GM23338 (cell line): ENCODE results near the gene SCCPDH. TPM values are rescaled to one million over a fixed set of nuclear protein-coding genes. Genes with fewer than 3 reads are reported as not detected.

ENCODE experiments used
- ATAC-seq: fragments of 200-7000 bp; cut with Tn5 transposase; 3 replicates; pipeline ENCODE4 v1.9.1; 2020
- DNase-seq: peaks from one replicate; pipeline ENCODE4 v3.0.0-alpha.2; 2015; ENCODE audit warnings: low spot score
- H2AFZ ChIP-seq: fragments of 200-600 bp; sonication (generic); 2 replicates; pipeline ENCODE4 v1.8.0; 2016; ENCODE audit warnings: antibody characterized with exemption, mild to moderate bottlenecking, moderate library complexity
- H3F3A ChIP-seq: fragments of 200-600 bp; sonication (generic); replicated peaks from 2 replicates; pipeline ENCODE4 v1.8.0; 2017; ENCODE audit warnings: antibody characterized with exemption, mixed run types, low read depth
- H3K27ac ChIP-seq: fragments of 200-600 bp; sonication (generic); 2 replicates; pipeline ENCODE4 v1.6.1; 2016; ENCODE audit warnings: low read depth
- H3K27me3 ChIP-seq: fragments of 200-600 bp; sonication (generic); 2 replicates; pipeline ENCODE4 v1.8.0; 2016; ENCODE audit warnings: mild to moderate bottlenecking, mixed run types, moderate library complexity; ENCODE audit not compliant: insufficient read depth
- H3K36me3 ChIP-seq: fragments of 200-600 bp; sonication (generic); 2 replicates; pipeline ENCODE4 v1.8.0; 2016; ENCODE audit warnings: mild to moderate bottlenecking; ENCODE audit not compliant: insufficient read depth
- H3K4me1 ChIP-seq: fragments of 200-600 bp; sonication (generic); 2 replicates; pipeline ENCODE4 v1.8.0; 2016; ENCODE audit warnings: mild to moderate bottlenecking, moderate library complexity; ENCODE audit not compliant: insufficient read depth
- H3K4me2 ChIP-seq: fragments of 200-600 bp; sonication (generic); 2 replicates; pipeline ENCODE4 v1.7.1; 2017; ENCODE audit warnings: mixed run types
- H3K4me3 ChIP-seq: fragments of 200-600 bp; sonication (generic); 2 replicates; pipeline ENCODE4 v1.6.1; 2016; ENCODE audit warnings: mixed run types
- H3K79me2 ChIP-seq: fragments of 200-600 bp; sonication (generic); replicated peaks from 2 replicates; pipeline ENCODE4 v1.8.0; 2017; ENCODE audit warnings: mild to moderate bottlenecking; ENCODE audit not compliant: insufficient read depth
- H3K9me2 ChIP-seq: fragments of 200-600 bp; sonication (generic); 2 replicates; pipeline ENCODE4 v1.8.0; 2017; ENCODE audit not compliant: insufficient read depth
- H4K20me1 ChIP-seq: fragments of 200-600 bp; sonication (generic); replicated peaks from 2 replicates; pipeline ENCODE4 v1.8.0; 2017; ENCODE audit warnings: mild to moderate bottlenecking; ENCODE audit not compliant: insufficient read depth
- H3K27ac Mint-ChIP-seq: 2 replicates; pipeline ENCODE4 v1.8.0; 2020; ENCODE audit warnings: inconsistent platforms, mild to moderate bottlenecking, moderate library complexity, mixed read lengths
- H3K27me3 Mint-ChIP-seq: 3 replicates; pipeline ENCODE4 v1.8.0; 2022; ENCODE audit warnings: low read depth, mild to moderate bottlenecking, moderate library complexity, mixed read lengths, inconsistent platforms; ENCODE audit not compliant: insufficient read depth, poor library complexity
- H3K36me3 Mint-ChIP-seq: 3 replicates; pipeline ENCODE4 v1.8.0; 2021; ENCODE audit warnings: low read depth, mild to moderate bottlenecking, inconsistent platforms, moderate library complexity, mixed read lengths
- H3K4me1 Mint-ChIP-seq: 3 replicates; pipeline ENCODE4 v1.8.0; 2020; ENCODE audit warnings: mild to moderate bottlenecking, inconsistent platforms, mixed read lengths
- H3K4me3 Mint-ChIP-seq: 3 replicates; pipeline ENCODE4 v1.8.0; 2021; ENCODE audit warnings: moderate library complexity, mild to moderate bottlenecking, inconsistent platforms, mixed read lengths
- H3K9me3 Mint-ChIP-seq: 3 replicates; pipeline ENCODE4 v1.8.0; 2020; ENCODE audit warnings: moderate library complexity, mild to moderate bottlenecking, inconsistent platforms, mixed read lengths
- EZH2phosphoT487 ChIP-seq: fragments of 200-600 bp; sonication (generic); IDR thresholded peaks from one replicate; pipeline ENCODE4 v1.8.1; 2018; ENCODE audit warnings: antibody characterized with exemption; ENCODE audit not compliant: unreplicated experiment
- JUNB ChIP-seq: IDR thresholded peaks from one replicate; pipeline ENCODE4 v1.6.1; 2016; ENCODE audit warnings: antibody characterized with exemption; ENCODE audit not compliant: unreplicated experiment
- NANOG ChIP-seq: IDR thresholded peaks from 2 replicates; pipeline ENCODE4 v1.6.1; 2016; ENCODE audit warnings: antibody characterized with exemption, borderline replicate concordance
- REST ChIP-seq: IDR thresholded peaks from one replicate; pipeline ENCODE4 v1.6.1; 2018; ENCODE audit warnings: antibody characterized with exemption; ENCODE audit not compliant: unreplicated experiment
- ZNF114 ChIP-seq: fragments of 250-450 bp; sonication (Bioruptor Pico); IDR thresholded peaks from 2 replicates; pipeline ENCODE4 v1.5.0; 2020; ENCODE audit warnings: mild to moderate bottlenecking, moderate library complexity
- ZNF331 ChIP-seq: fragments of 250-450 bp; sonication (Bioruptor Pico); IDR thresholded peaks from 2 replicates; pipeline ENCODE4 v1.5.0; 2020; ENCODE audit warnings: low read depth, mild to moderate bottlenecking, moderate library complexity
- polyA plus RNA-seq: library from polyadenylated mRNA; unstranded; fragments of >200 nt; fragmentation: Nextera tagmentation; extraction: Ambion mirVana; gene quantifications from 2 replicates; pipeline ENCODE4 v1.2.1, GENCODE V29; 2016
- total RNA-seq: library from RNA; depleted of rRNA; stranded (reverse); fragments of >200 nt; shearing (Covaris generic); gene quantifications from 2 replicates; pipeline ENCODE4 v1.2.3, GENCODE V29; 2014
- TF ChIP-seq, protein P1 (sequence below), 2 experiments: fragments of 200-600 bp in 1 of 2; sonication (generic) in 1 of 2; conservative IDR thresholded peaks; 2 replicates each; pipeline versions ENCODE4 v1.5.1 to v1.6.1; 2016 to 2017; ENCODE audit warnings: antibody characterized with exemption in 2 of 2, low read depth in 2 of 2, mild to moderate bottlenecking in 2 of 2, moderate library complexity in 1 of 2
- TF ChIP-seq, protein P2 (sequence below): IDR thresholded peaks from 2 replicates; pipeline ENCODE4 v1.6.1; 2016; ENCODE audit warnings: antibody characterized with exemption

SCCPDH gene
- total and polyA plus RNA-seq, 2 experiments from 2014 or later: 14.4 to 18.8 TPM

GRCh38 chr1:246786606-246787238 is 62.5 kb downstream of the SCCPDH start:
- H3K27ac Mint-ChIP-seq: no peak overlapping the region

More at GRCh38 chr1:246786606-246787238, 62.5 kb downstream of the SCCPDH start:
- H3K79me2 ChIP-seq: no peaks in the 10 kb centered on the region
- no peak overlapping the region for H2AFZ ChIP-seq
- 0 out of 2 replicates have a peak, but pooled peaks cover 6% of the 10 kb centered on the region for H3K4me1 ChIP-seq
- Mint-ChIP-seq H3K4me3 (no peak overlapping the region), H3K9me3 (peaks cover 22% of the 10 kb centered on the region), H3K36me3 (peaks cover 19% of the 10 kb centered on the region), H3K4me1 (peaks cover 16% of the 10 kb centered on the region), H3K27me3 (peaks cover 37% of the 10 kb centered on the region)
- H3K27ac ChIP-seq: no peak overlapping the region
- H3K4me2 ChIP-seq: no peak overlapping the region
- H3K36me3 ChIP-seq: no peaks in the 10 kb centered on the region
- H4K20me1 ChIP-seq: no peaks in the 10 kb centered on the region
- TF ChIP-seq NANOG: no peak
- TF ChIP-seq, protein P1, sequence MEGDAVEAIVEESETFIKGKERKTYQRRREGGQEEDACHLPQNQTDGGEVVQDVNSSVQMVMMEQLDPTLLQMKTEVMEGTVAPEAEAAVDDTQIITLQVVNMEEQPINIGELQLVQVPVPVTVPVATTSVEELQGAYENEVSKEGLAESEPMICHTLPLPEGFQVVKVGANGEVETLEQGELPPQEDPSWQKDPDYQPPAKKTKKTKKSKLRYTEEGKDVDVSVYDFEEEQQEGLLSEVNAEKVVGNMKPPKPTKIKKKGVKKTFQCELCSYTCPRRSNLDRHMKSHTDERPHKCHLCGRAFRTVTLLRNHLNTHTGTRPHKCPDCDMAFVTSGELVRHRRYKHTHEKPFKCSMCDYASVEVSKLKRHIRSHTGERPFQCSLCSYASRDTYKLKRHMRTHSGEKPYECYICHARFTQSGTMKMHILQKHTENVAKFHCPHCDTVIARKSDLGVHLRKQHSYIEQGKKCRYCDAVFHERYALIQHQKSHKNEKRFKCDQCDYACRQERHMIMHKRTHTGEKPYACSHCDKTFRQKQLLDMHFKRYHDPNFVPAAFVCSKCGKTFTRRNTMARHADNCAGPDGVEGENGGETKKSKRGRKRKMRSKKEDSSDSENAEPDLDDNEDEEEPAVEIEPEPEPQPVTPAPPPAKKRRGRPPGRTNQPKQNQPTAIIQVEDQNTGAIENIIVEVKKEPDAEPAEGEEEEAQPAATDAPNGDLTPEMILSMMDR (conservative IDR thresholded peaks at IDR 0.05; ENCODE audit: low read depth in 2 of 2): no peak
- TF ChIP-seq ZNF114: no peak
- no peak for TF ChIP-seq EZH2phosphoT487
- no peak for TF ChIP-seq JUNB
- no peak for TF ChIP-seq ZNF331 (CRISPR knock-in tag)
- TF ChIP-seq, protein P2, sequence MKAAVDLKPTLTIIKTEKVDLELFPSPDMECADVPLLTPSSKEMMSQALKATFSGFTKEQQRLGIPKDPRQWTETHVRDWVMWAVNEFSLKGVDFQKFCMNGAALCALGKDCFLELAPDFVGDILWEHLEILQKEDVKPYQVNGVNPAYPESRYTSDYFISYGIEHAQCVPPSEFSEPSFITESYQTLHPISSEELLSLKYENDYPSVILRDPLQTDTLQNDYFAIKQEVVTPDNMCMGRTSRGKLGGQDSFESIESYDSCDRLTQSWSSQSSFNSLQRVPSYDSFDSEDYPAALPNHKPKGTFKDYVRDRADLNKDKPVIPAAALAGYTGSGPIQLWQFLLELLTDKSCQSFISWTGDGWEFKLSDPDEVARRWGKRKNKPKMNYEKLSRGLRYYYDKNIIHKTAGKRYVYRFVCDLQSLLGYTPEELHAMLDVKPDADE: no peak
- no peak for TF ChIP-seq REST
- no peak for ATAC-seq
- no peak overlapping the region for H3K4me3 ChIP-seq
- no peaks in the 10 kb centered on the region for H3K9me2 ChIP-seq
- H3K27me3 ChIP-seq: no peaks in the 10 kb centered on the region
- H3F3A ChIP-seq: no peaks in the 10 kb centered on the region
- DNase-seq: no peak
